GM21360 (cell line): ENCODE measurements around the gene TENM4.
"Not testable (repeated sequence)": the region's sequence is repeated elsewhere in the genome, so short reads cannot be mapped to it uniquely, and the experiment has no call there.

Experiments
- ATAC-seq: cut with Tn5 transposase; IDR thresholded peaks from one replicate; pipeline ENCODE4 v1.9.1; 2021; ENCODE audit warnings: mild to moderate bottlenecking, moderate library complexity; ENCODE audit not compliant: unreplicated experiment

TENM4 gene

DNA sequence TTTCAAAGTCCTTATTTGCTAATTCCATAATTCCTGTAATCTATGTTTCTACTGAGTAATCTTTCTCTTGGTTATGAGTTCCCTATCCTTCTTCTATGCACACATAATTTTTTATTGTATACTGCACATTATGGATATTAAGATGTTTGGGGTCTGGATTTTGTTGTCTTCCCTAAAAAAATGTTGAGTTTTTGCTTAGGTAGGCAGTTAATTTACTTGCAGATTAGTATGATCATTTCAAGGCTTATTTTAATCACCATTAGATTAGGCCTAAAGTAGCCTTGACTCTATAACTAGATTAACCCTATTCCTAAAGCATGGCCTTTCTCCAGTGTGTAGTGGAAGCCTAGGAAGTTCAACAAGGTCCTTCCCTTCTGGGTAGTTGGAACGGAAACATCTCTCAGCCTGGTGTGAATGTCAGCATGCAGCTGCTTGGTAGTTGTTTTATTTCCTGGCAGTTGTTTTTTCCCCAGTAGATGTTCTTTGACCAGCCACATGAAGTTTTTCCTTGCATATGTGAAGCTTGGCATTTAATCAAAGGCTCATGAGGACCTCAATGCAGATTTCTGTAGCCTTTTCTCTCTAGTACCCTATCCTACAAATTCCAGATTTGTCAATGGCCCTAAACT lies 446.9 kb downstream of the TENM4 start:
- no peak for ATAC-seq

GRCh38 chr11:78991681-78992080 lies 449.1 kb downstream of the TENM4 start:
- ATAC-seq: no peak

DNA sequence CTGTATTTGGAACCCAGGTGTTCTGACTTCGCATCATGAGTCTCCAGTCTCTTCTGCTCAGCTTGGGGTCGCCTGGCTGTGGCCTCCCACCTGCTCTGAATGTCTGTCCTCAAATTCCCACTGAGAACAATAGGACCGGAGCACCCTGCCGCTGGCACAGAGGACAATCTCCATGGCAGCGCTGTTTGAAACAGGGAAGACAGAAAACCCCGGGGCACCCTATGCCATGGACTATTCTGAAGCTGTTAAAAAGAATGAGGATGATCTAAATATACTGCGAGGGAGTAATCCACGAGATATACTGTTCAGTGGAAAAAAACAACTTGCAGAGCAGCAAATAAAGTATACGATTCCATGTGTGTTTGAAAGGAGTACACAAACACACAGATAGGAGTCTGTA lies 450.6 kb downstream of the TENM4 start:
- ATAC-seq: no peak

DNA sequence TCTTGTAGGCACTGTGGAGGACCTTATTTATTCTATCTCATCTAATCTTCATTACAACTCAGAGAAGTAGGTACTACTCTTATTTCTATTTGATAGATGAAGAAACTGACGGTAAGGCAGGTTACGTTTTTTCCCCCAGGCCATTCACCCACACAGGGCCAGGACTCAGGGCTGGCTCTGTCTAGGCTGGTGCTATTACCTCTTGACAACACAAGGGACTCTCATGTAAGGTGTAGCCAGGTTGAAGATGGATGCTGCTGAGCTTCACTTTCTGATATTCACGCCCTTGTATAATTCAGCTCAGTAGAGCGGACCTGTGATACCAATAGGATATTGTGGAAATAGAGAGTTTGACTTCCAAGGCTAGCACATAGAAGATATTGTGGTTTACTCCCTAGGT lies 453.1 kb downstream of the TENM4 start:
- ATAC-seq: no peak

DNA sequence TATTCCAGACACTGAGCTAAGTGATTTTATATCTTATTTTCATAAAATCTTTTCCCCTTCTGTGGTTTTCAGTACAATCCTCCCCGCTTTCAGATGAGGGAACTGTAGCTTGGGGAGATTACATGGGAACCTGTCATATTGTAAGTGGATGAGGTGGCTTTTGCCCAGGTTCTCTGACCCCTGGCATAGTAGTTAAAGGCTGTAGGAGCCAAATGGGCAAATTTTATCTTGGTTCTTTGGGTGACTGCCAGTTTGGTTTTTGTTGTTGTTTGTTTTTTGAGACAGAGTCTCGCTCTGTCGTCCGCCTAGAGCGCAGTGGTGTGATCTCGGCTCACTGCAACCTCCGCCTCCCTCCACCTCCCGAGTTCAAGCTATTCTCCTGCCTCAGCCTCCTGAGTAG lies 454.5 kb downstream of the TENM4 start:
- ATAC-seq: no peak

GRCh38 chr11:78985663-78986062 lies 455.2 kb downstream of the TENM4 start:
- ATAC-seq: no peak

DNA sequence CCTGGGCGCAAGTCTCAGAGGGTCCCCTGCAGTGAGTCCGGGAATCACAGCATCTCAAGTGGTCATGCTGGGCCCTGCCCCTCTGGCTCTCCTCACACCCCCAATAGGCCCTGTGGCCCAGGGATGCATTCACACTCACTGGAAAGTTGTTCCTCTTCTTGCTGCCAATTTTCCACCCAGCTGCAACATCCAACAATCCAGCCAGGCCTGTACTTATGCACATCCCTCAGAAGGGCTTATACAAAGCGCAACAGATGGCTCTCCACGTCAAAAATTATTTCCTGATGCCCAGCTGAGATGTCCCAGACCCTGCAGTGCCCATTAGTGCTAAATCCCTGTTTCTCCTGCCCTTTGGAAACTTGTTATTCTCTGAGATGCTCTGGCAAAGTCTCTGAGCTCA lies 458.4 kb downstream of the TENM4 start:
- ATAC-seq: no peak

DNA sequence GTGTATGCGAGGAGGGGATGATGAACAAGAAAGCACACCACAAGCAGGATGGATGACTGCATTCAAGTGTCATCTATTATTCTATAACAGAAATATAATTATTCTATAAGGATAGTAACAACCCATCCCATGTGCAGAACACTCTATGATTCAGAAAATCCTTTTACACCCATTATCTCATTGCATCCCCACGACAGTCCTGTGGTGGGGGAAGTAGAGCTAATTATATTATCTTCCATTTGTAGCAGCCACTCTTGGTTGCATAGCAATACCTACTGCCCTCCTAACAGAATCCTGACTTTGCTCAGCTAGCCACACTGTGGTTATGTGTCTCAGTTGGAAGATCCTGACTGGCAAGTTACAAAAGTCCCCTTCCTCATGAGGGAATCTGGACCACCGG lies 459.7 kb downstream of the TENM4 start:
- no peak for ATAC-seq

DNA sequence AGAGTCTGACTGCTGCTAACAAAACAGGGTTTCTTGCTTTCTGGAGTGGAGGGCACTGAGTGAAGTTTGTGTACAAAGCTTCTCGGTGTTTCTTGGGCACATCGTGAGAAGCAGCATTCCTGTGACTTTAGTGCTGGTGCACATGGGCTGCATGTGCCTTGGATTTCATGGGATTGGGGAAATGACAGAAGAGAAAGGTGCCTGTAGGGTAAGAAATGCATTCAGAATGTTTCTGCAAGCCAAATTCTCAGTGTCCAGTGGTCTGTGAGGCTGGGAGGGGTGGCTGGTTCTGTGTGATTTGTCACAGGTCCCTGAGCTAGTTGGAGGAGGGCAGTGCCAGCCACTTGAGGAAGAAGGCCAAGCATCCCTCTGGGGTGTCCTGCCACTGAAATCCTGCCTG lies 462.0 kb downstream of the TENM4 start:
- no peak for ATAC-seq

DNA sequence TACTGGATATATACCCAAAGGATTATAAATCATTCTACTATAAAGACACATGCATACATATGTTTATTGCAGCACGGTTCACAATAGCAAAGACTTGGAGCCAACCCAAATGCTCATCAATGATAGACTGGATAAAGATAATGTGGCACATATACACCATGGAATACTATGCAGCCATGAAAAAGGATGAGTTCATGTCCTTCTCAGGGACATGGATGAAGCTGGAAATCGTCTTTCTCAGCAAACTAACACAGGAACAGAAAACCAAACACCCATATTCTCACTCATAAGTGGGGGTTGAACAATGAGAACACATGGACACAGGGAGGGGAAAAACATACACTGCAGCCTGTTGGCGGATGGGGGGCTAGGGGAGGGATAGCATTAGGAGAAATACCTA lies 463.0 kb downstream of the TENM4 start:
- not testable (repeated sequence) for ATAC-seq

DNA sequence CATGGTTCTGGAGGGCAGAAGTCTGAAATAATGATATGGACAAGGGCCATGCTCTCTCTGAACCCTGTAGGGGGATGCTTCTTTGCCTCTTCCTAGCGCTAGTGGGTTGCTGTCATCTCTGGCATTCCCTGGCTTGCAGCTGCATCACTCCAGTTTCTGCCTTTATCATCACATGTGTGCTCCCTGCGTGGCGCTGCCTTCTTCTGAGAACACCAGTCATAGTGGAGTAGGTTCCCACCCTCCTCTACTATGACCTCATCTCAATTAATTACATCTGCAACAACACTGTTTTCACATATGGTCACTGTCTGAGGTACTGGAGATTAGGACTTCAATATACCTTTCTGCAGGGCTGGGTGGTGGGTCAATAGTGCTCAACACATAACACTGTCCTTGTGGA lies 463.8 kb downstream of the TENM4 start:
- ATAC-seq: no peak

DNA sequence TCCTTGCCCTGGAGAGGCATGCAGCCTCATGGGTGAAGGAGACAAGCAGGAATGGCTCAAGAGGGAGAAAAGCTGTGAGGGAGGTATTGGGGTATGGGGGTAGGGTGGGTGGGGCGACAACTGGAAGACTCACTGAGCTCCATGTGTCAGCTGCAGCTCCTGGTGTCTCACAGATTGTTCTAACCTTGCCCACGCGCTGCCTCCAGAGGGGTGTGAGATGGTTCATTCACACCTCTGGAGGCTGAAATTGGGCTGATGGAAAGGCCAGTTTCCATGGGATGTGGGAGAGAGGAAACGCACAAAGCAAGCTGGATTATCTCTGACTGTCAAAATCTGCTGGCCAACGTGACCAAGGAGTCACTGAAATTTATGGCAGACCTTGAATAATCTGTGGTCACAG lies 465.7 kb downstream of the TENM4 start:
- no peak for ATAC-seq

DNA sequence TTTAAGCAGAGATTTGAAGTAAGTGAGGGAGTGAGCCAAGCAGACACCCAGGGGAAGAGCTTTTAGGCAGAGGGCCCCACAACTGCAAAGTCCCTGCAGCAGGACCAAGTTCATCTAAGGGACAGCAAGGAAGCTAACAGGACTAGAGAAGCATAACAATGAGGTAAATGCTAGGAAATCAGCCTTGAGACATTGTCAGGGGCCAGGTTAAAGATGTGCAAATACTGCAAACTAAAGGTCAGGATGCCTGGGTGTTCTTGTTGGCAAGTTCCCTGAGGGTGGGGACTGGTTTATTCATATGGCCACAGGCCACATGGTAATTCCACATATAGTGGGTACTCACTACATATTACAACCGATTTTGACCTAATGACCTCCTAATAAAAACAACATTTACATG lies 467.0 kb downstream of the TENM4 start:
- no peak for ATAC-seq

GRCh38 chr11:78972590-78972989 lies 468.2 kb downstream of the TENM4 start:
- no peak for ATAC-seq

DNA sequence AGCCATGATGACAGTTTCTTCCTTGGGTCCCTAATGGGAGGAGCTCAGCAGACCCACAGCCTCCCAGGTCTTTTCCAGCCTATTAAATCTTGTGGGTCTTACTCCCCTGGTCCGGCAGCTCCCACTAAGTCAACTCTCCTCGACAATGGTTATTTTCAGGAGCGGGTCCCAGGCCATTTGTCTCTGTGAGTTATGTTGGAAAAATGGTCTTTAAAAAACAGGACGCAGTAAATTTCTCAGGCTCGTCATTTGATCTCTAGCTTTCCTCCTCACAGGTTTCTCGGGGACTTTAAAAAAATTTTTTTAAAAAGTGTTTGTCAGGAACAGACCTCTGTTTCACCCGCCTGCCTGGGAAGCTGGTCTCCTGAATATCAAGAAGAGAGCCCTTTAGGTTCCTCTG lies 468.7 kb downstream of the TENM4 start:
- no peak for ATAC-seq

DNA sequence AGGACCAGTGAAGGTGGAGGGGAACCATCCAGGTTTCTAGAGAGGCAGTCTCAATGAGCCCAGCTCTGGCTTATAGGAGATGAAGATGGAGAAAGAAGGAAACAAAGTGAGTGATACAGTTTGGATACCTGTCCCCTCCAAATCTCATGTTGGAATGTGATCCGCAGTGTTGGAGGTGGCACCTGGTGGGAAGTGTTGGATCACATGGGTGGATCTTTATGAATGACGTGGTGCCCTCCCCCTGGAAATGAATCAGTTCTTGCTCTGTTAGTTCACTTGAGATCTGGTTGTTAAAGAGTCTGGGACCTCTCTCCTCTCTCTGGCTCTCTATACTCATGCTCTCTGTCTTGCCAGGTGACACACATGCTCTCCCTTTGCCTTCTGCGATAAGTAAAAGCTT lies 473.0 kb downstream of the TENM4 start:
- no peak for ATAC-seq

- ATAC-seq: no peak
Observed at GRCh38 chr11:78965432-78965831, 475.4 kb downstream of the TENM4 start.

GRCh38 chr11:78961937-78962701 lies 478.7 kb downstream of the TENM4 start:
- no peak for ATAC-seq

DNA sequence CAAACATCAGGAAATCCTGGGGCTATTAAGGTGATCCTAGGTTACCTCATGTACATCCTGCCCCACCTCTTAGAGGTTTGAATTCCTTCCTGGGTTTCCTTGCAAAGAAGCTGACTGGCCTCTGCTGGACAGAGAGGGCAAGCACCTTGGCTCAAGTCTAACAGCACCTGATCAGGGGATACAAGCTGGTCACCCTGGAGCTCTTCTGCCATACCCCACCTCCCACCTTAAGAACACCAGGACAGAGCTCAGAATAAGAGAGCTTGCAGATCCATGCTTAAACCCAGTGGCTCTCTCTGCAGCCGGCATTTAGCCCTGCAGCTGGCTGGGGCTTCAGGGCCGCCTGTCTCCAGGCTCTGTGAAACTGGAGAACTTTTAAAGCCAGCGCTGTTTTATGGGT lies 479.6 kb downstream of the TENM4 start:
- no peak for ATAC-seq

DNA sequence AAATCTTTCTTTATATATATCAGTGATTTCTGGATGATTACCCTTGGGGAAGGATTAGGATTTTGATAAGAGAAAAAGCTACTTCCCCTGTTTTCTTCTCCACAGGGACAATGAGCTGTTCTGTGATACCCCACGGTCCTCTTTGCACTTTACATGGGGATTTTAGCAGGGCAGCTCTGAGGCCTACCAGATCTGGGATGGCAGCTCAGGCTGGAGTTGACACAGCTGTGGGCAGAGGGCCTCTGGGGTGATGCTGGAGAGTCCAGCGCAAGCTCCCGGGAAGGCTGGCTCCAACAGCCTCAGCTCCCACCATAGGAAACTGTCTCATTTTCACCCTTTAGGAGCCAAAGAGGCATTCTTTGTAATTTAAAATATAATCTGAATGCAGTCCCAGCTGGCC lies 482.4 kb downstream of the TENM4 start:
- no peak for ATAC-seq

DNA sequence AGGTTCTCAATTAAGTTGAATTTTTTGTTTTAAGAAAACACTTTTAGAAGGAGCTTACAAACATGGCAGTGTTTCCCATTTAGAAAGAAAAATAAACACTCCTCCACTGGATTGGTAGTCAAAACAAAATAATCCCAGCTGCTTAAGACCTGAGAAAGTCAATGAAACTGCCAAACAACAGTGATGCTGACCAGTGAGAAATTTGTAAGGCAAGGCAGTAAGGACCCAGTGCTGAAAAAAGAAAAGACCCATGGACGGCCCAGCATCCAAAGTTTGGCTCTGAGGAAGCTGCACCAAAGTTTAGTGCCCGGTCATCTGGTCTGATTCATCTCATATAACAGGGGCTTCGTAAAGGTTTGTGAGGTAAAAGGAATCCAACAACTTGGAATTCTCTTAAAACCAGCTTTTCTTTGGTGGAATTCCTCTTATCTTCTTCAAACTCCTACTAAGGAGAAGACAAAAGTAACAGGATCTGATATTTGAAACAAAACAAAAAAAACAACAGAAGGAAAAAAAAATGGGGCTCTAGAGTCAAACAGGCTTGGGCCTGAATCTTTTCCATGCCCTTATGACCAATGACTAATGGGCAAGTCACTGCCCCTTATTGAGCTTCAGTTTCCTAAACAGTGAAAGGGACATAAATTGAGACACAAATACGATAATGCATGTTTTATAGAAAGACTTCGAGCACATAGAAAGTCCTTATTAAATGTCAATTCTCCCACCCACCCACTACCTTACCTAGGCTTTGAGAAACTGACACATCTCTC lies 483.2 kb downstream of the TENM4 start:
- no peak for ATAC-seq

- no peak for ATAC-seq
Observed at GRCh38 chr11:78954696-78955095, 486.1 kb downstream of the TENM4 start.
